ENCODE measurements around the gene STON2.

Gene STON2

GRCh38 chr14:81371802-81372201 lies 28.3 kb downstream of the STON2 start:
- no peak for DNase-seq

- no peak for DNase-seq
Measured at GRCh38 chr14:81367563-81367962, 32.6 kb downstream of the STON2 start.

GRCh38 chr14:81366884-81367283 lies 33.2 kb downstream of the STON2 start:
- DNase-seq, result no peak

- no peak for DNase-seq
Measured at GRCh38 chr14:81366214-81366613, 33.9 kb downstream of the STON2 start.

GRCh38 chr14:81363746-81364378 lies 36.3 kb downstream of the STON2 start:
- DNase-seq, result no peak

- no peak for DNase-seq
Measured at GRCh38 chr14:81353691-81354323, 46.3 kb downstream of the STON2 start.

GRCh38 chr14:81352413-81352812 lies 47.7 kb downstream of the STON2 start:
- DNase-seq, result no peak

GRCh38 chr14:81351205-81351604 lies 48.9 kb downstream of the STON2 start:
- no peak for DNase-seq

GRCh38 chr14:81350344-81351130 lies 49.6 kb downstream of the STON2 start:
- DNase-seq, result no peak

- DNase-seq, result peak; percentile 76
Measured at GRCh38 chr14:81348061-81348460, 52.1 kb downstream of the STON2 start.

- no peak for DNase-seq
Measured at GRCh38 chr14:81345781-81346180, 54.3 kb downstream of the STON2 start.

GRCh38 chr14:81344481-81345160 lies 55.5 kb downstream of the STON2 start:
- DNase-seq, result no peak

GRCh38 chr14:81343701-81344100 lies 56.4 kb downstream of the STON2 start:
- no peak for DNase-seq

- DNase-seq, result no peak
Measured at GRCh38 chr14:81342850-81343580, 57.1 kb downstream of the STON2 start.

- no peak for DNase-seq
Measured at GRCh38 chr14:81341781-81342180, 58.3 kb downstream of the STON2 start.

GRCh38 chr14:81341370-81341769 lies 58.8 kb downstream of the STON2 start:
- no peak for DNase-seq

GRCh38 chr14:81340201-81340600 lies 59.9 kb downstream of the STON2 start:
- DNase-seq, result no peak

GRCh38 chr14:81337073-81337472 lies 63.1 kb downstream of the STON2 start:
- no peak for DNase-seq

GRCh38 chr14:81336009-81336408 lies 64.1 kb downstream of the STON2 start:
- DNase-seq, result no peak

GRCh38 chr14:81332725-81333124 lies 67.4 kb downstream of the STON2 start:
- DNase-seq, result no peak

GRCh38 chr14:81331229-81332021 lies 68.7 kb downstream of the STON2 start:
- DNase-seq, result no peak

- no peak for DNase-seq
Measured at GRCh38 chr14:81330619-81331122, 69.5 kb downstream of the STON2 start.

Measured in OCI-M1 (cell line).